ENCODE results near the gene RNGTT. TPM values are rescaled to one million over a fixed set of nuclear protein-coding genes. Genes with fewer than 3 reads are reported as not detected.

Gene RNGTT
- total RNA-seq, 1 donor from 2014 or later = 14.6 TPM

DNA sequence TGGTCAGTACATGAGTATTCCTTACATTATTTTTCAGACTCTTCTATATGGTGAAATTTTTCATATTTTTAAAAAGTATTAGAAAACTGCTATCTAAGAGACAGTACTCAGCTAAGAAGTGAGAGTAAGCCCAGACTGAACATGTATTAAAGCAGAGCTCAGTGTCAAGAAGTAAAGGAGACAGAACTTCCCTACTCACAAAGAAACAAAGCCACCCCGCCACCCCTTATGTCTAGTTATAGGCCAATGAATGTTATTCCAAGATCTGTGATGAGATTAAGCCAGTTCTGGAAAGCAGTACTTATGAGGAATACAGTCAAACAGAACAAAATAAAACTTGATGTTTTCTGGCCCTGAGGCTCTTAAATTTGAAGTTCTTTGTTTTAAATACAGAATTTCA is 114.5 kb downstream of the RNGTT start:
- H3K27me3 Mint-ChIP-seq (ENCODE audit: unreplicated experiment) = no peaks in the 10 kb centered on the region
- no peak for TF ChIP-seq CTCF (IDR thresholded peaks at IDR 0.05; ENCODE audit: unreplicated experiment)
- no peak overlapping the region for H3K27ac Mint-ChIP-seq (ENCODE audit: unreplicated experiment)

GRCh38 chr6:88843040-88843439 is 120.4 kb downstream of the RNGTT start:
- Mint-ChIP-seq H3K36me3 (ENCODE audit: low read depth, unreplicated experiment) (peaks cover 3% of the 10 kb centered on the region), H3K9me3 (ENCODE audit: unreplicated experiment) (no peaks in the 10 kb centered on the region), H3K4me1 (ENCODE audit: unreplicated experiment) (no peaks in the 10 kb centered on the region), H3K27me3 (ENCODE audit: unreplicated experiment) (no peaks in the 10 kb centered on the region), H3K4me3 (ENCODE audit: unreplicated experiment) (no peak overlapping the region), H3K27ac (ENCODE audit: unreplicated experiment) (no peak overlapping the region)
- DNase-seq (ENCODE audit: low spot score) = no peak
- TF ChIP-seq CTCF (IDR thresholded peaks at IDR 0.05; ENCODE audit: unreplicated experiment) = no peak

More for the DNA sequence above, 114.5 kb downstream of the RNGTT start:
- no peaks in the 10 kb centered on the region for H3K4me1 Mint-ChIP-seq (ENCODE audit: unreplicated experiment)
- no peak for DNase-seq (ENCODE audit: low spot score)
- H3K9me3 Mint-ChIP-seq (ENCODE audit: unreplicated experiment) = no peaks in the 10 kb centered on the region
- no peak overlapping the region for H3K4me3 Mint-ChIP-seq (ENCODE audit: unreplicated experiment)
- no peaks in the 10 kb centered on the region for H3K36me3 Mint-ChIP-seq (ENCODE audit: low read depth, unreplicated experiment)

DNA sequence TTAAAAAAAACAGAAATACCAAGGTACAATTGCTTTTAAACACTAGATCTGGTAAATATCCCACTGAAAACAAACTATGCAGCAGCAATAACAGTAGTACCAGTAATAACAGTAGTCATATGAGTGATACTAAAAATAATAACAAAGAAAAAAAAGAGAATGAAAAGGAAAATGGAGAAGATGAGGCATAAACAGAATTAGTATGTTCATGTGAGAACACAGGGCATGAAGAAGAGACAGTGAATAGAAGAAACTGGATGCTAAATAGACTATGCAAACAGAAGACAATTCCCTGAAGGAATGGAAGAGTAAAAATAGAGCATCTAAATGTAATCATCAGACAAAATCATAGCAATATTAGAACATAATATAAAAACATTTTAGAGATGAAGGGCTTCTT is 121.1 kb downstream of the RNGTT start:
- H3K27me3 Mint-ChIP-seq (ENCODE audit: unreplicated experiment) = no peaks in the 10 kb centered on the region
- peaks cover 3% of the 10 kb centered on the region for H3K36me3 Mint-ChIP-seq (ENCODE audit: low read depth, unreplicated experiment)
- no peak overlapping the region for H3K27ac Mint-ChIP-seq (ENCODE audit: unreplicated experiment)
- DNase-seq (ENCODE audit: low spot score) = no peak
- H3K4me3 Mint-ChIP-seq (ENCODE audit: unreplicated experiment) = no peak overlapping the region
- H3K4me1 Mint-ChIP-seq (ENCODE audit: unreplicated experiment) = no peaks in the 10 kb centered on the region
- TF ChIP-seq CTCF (IDR thresholded peaks at IDR 0.05; ENCODE audit: unreplicated experiment) = no peak
- H3K9me3 Mint-ChIP-seq (ENCODE audit: unreplicated experiment) = no peaks in the 10 kb centered on the region

- Mint-ChIP-seq H3K9me3 (ENCODE audit: unreplicated experiment) (no peaks in the 10 kb centered on the region), H3K36me3 (ENCODE audit: low read depth, unreplicated experiment) (peaks cover 3% of the 10 kb centered on the region), H3K27me3 (ENCODE audit: unreplicated experiment) (no peaks in the 10 kb centered on the region), H3K4me3 (ENCODE audit: unreplicated experiment) (no peak overlapping the region), H3K4me1 (ENCODE audit: unreplicated experiment) (no peaks in the 10 kb centered on the region), H3K27ac (ENCODE audit: unreplicated experiment) (no peak overlapping the region)
- no peak for DNase-seq (ENCODE audit: low spot score)
- TF ChIP-seq CTCF (IDR thresholded peaks at IDR 0.05; ENCODE audit: unreplicated experiment) = no peak
Observed at GRCh38 chr6:88840796-88841539, 122.5 kb downstream of the RNGTT start.

DNA sequence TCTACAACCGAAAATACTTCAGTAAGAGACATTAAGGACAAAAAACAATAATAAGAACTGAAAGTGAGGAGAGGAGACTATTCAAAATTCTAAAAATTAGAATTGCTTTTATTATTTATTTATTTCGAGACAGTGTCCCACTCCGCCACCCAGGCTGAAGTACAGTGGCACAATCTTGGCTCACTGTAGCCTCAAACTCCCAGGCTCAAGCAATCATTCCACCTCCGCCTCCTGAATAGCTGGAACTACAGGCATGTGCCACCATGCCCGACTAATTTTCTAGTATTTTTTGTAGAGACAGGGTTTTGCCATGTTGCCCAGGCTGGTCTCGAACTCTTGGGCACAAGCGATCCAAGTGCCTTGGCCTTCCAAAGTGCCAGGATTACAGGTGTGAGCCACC is 123.1 kb downstream of the RNGTT start:
- no peak overlapping the region for H3K27ac Mint-ChIP-seq (ENCODE audit: unreplicated experiment)
- no peaks in the 10 kb centered on the region for H3K9me3 Mint-ChIP-seq (ENCODE audit: unreplicated experiment)
- H3K36me3 Mint-ChIP-seq (ENCODE audit: low read depth, unreplicated experiment) = peaks cover 3% of the 10 kb centered on the region
- H3K4me3 Mint-ChIP-seq (ENCODE audit: unreplicated experiment) = no peak overlapping the region
- DNase-seq (ENCODE audit: low spot score) = no peak
- TF ChIP-seq CTCF (IDR thresholded peaks at IDR 0.05; ENCODE audit: unreplicated experiment) = no peak
- no peaks in the 10 kb centered on the region for H3K4me1 Mint-ChIP-seq (ENCODE audit: unreplicated experiment)
- no peaks in the 10 kb centered on the region for H3K27me3 Mint-ChIP-seq (ENCODE audit: unreplicated experiment)

Measured in endothelial cell (in vitro differentiated cells).